GM19328 (cell line): ENCODE measurements around the gene MPEG1.

ENCODE experiments used
- ATAC-seq: cut with Tn5 transposase; IDR thresholded peaks from one replicate; pipeline ENCODE4 v1.9.1; 2021; ENCODE audit warnings: mild to moderate bottlenecking, moderate library complexity; ENCODE audit not compliant: unreplicated experiment

The MPEG1 gene

DNA sequence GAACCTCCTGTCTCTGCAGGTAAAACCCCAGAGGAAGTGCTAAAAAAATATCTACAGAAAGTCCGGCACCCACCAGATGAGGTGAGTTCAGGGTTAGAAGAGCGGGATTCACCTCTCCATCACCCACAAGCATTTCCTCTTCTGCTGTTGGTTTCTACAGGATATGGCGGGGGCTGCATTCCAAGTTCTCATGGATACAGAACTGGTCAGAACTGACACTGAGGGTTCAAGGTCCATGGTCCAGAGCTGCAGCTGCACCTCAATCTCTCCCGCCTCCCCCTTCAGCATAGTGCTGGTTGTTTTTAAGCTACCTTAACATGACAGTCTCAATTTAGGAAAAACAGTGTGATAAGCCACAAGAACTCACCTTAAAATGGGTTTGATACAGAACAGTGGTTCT, 21.6 kb downstream of the MPEG1 start:
- no peak for ATAC-seq

DNA sequence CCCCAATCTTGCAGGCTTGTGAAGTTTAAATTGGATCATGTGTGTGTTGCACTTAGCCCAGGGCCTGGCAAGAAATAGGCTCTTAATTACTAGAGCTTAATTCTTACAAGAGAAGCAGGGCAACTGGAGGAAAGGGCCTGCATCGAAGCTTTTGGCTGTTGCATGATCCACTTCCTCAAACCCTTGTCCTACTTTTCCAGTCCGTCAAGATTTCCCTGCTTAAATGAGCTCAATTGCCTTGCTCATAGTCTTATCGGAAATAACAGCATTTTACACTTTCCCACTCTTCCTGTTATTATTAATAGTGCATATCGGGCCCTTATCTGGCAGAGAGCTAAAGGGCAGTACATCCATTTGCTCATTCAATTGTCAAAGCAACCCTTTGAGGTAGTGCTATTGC, 22.7 kb downstream of the MPEG1 start:
- ATAC-seq, result no peak

DNA sequence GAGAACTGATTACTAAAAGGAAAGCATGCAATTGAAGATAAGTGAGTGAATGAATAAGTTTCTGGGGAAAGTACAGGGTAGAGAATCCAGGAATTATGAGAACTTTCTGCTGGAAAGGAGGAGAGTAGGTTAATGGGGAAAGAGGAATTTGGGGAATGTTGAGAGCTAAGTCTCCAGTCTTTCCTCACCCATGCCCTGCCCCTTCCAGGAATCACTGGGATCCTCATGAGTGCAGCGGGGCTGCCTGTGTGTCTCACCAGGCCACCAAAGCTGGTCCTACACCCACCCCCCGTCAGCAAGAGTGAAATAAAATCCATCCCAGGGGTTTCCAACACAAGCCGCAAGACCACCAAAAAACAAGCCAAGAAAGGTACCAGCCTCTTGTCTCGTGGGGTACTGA, 23.8 kb downstream of the MPEG1 start:
- ATAC-seq, result no peak

DNA sequence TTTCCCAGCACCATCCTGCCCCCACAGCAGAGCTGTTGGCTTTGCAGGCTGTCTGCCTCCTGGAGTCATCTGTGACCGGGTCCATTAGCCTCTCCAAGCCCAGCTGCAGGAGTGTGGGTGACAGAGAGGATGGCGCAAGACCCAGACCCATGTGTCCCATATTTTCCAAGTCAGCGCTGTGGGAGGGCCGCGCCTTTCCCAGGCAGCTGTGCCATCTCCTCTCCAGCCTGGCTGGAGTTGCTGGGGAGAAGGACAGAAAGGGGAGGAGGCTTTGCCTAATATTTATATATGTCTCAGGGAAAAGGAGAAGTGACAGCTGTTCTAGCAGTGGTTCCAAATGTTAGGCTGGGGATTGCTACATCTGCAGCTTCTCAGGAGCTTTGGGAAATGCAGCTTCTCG, 25.1 kb downstream of the MPEG1 start:
- no peak for ATAC-seq

DNA sequence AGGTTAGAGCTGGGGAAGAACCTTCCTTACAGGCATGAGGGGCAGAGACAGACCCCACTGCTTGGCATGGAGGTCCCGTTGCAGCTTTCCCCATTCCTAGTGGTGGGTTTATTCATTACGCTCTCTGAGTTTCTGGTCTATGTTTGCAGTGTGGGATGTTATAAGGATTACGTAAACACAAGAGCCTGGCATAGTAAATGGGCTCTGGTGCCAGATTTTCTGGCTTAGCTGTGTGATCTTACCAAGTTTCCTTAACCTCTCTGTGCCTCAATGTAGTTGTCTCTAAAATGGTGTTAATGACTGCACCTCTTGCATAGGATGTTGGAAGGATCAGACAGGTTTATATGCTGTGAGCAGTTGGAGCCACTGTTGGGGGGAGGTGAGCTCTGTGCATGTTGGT, 25.7 kb downstream of the MPEG1 start:
- no peak for ATAC-seq

DNA sequence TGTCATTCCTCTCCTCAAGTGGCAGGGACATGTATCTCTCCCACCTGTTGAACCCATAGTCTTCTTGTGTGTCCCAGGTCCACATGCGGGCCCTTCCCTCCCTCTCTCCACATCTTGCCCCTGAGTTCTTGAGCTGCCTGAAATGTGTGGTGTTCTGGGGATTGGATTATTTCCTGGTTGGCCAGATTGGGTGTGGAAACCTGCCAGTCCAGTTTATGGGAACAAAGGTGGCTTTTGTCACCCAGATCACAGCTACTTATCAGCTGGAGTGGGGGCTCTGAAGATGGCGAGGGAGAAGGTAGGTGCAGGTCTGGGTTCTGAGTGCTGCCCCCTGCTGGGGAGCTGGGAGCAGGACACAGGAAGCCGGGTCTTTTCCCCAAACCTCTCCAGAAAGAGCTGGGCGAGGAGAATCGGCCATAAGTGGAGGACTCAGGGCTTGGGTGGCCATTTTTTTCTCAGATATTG, 26.6 kb downstream of the MPEG1 start:
- no peak for ATAC-seq

DNA sequence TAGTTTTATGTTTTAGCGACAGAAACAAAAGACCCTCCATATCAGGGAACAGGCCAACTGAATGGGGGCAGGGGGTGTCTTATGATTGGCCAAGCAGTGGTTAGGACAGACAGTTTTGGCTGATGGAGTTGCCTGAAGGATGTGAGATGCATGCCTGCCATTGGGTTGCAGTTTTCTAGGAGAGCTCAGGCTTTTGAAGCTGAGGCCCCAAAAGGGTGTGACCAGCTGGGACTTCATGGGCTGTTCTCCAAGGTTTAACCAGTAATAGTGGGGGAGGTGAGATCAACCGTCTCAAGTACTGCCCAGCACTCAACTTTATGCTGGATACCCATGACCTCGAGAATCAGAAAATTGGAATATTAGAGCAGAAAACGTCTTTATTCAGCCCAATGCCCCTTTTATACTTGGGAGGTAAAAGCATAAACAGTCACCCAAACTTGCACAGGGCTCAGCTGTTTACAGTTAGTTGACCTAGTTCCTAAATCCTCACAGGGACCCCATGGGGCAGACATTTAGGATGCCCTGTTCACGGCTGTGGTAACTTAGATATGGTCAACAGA, 27.3 kb downstream of the MPEG1 start:
- ATAC-seq, result no peak

DNA sequence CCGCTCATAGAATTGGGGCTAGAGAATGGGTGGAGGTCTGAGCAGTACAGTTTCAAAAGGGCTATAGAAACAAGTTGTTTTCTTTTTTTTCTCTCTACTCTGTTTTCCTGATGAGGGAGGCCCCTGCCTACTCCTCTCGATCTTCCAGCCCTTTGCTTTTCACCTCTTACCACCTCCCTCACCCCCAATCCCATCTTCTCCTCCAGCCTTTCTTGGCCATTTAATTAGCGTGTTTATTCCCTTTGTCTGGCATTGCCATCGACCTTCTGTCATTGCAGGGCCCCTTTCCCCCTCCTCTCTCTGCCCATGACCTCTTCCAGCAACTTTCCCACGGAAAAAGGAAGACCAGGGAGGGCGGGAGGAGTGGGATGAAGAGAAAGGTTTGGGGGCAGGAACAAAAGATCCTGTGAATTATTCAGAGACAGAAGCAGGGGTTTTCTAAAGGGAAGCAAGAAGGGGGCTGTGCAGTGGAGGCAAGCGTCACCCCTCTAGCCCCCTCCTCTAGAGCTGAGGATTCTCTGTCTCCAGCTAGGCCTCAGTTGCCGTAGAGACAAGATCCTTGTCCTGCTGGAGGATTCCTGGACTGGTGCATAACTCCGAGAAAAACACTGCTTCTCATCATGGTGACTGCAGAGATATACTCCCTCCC, 27.9 kb downstream of the MPEG1 start:
- no peak for ATAC-seq

DNA sequence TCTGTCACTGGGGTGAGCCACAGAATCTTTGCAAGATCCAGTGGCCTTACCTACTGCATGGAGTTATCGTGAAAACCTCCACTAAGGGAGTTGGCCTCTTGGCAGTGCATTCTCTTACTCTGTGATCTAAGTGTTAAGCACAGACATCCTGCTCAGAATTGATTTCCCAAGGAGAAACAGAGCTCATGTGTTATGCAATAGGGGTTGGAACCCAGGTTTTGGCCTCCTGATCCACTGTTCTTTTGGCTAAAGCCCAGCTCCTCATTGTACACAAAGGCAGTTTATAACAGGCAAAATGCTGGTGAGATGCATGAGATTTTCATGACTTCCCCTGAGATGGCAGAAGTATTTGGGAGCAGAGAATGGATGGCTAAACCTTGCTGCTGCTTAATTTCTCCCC, 29.0 kb downstream of the MPEG1 start:
- no peak for ATAC-seq

DNA sequence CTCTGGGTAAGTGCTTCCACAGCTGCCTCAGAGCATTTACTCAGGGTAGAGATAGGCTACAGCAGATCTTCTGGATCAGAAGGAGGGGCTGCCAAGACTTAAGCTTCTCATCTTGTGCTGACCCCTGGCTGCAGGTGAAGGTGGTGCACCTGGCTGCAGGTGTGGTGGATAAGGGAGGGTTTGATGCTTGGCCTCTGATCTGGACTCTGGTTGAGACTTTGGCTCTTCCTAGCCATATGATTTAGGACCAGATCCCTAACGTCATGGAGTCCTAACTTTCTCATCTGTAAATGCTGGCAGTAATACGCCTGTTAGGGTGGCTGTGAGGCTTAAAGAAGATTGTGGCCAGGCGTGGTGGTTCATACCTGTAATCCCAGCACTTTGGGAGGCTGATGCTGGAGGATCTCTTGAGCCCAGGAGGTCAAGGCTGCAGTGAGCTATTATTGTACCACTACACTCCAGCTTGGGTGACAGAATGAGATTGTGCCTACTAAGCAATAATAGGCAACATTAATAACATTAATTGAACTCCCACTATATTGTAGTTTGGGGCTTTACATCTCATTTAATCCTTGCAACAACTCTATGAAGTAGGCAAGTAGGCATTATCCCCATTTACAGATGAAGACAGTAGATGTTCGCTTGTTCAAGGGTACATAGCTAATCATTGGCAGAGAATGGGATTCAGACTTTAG, 30.1 kb downstream of the MPEG1 start:
- ATAC-seq, result no peak

DNA sequence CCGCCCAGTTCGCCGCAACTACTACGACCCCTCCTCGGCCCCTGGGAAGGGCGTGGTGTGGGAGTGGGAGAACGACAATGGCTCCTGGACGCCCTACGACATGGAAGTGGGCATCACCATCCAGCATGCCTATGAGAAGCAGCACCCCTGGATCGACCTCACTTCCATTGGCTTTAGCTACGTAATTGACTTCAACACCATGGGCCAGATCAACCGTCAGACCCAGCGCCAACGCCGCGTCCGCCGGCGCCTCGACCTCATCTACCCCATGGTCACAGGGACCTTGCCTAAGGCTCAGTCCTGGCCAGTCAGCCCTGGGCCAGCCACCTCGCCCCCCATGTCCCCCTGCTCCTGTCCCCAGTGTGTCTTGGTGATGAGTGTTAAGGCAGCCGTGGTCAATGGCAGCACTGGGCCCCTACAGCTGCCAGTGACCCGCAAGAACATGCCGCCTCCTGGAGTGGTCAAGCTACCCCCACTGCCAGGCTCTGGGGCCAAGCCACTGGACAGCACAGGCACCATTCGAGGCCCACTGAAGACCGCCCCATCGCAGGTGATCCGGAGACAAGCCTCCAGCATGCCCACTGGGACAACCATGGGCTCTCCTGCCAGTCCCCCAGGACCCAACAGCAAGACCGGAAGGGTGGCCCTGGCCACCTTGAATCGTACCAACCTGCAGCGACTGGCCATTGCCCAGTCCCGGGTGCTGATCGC, 30.8 kb downstream of the MPEG1 start:
- ATAC-seq, result no peak

DNA sequence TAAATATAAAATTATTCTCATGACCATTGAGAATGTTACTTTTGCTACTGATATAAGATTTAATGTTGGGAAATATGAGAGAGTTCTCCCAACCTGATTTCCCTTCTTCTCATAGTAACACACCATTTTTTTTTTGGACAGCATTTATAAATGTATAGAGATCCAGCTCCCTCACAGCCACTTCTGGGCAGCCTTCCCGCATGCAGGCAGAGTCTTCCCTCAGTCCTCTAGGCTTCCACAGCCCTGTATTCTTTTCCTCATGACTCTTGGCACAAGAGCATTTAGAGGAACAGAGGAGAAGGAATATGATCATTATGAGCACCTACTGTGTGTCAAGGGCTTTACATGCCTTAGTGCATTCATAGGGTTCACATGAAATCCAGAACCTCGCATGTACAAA, 31.8 kb downstream of the MPEG1 start:
- ATAC-seq, result no peak

DNA sequence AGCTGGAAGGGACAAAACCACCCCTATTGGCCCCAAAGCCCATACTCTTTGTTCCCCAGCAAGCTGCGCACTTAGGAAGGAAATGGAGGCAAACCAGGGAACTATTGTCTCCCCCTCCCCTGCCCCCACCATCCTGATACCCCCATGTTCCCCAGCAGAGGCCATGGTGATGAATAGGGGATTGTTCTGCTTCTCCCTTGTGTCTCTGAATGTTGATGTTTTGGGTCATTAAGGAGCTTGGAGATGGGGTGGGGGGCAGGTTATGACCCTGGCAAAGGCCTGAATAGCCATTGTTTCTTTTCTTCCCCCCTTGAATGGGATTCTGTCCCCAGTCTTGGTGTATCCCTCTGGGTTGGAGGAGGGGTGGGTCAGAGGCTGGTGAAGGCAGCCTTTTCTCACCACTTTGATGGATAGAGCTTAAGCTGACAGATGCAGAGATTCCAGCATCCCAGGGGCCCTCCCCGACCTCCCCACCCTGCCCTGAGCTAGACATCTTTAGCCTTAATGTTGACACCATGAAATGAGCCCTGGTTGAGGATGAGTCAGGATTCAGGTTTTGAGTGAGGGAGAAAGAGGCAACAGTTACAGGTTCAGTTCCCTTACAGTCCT, 32.5 kb downstream of the MPEG1 start:
- no peak for ATAC-seq

DNA sequence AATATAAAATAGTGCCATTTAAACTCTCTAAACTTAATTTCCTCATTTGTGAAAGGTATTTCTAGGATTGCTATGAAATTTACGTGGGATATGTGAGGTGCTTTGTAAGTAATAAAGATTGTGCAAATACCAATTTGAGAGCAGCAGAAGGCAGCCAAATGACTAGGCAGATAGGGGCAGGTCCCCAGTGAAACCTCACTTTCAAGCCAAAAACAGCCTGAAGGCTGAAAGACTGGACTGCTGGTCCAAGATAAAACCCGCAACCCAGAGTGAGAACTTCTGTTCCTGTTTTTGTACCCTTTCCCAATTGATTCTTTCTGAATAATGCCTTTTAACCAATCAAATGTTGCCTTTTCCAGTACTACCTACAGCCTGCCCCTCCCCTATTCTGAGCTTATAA, 33.6 kb downstream of the MPEG1 start:
- no peak for ATAC-seq

DNA sequence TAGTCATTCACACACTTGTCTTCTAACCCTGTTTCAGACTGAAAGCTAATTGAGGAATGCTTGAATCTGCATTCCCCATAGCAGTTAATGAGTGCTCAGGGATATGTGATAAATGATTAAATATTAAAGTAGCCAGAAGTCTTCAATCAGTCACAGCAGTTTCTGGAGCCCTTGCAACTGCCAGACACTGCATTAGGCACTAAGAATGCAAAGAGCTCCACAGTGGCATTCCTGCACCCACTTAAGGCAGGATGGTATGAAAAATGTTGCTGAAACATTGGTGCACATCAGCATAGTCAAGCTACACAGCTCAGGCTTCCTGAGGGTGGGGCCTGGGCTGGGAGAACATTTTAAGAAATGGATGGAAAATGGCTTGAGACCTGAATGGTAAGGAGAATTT, 34.3 kb downstream of the MPEG1 start:
- no peak for ATAC-seq

DNA sequence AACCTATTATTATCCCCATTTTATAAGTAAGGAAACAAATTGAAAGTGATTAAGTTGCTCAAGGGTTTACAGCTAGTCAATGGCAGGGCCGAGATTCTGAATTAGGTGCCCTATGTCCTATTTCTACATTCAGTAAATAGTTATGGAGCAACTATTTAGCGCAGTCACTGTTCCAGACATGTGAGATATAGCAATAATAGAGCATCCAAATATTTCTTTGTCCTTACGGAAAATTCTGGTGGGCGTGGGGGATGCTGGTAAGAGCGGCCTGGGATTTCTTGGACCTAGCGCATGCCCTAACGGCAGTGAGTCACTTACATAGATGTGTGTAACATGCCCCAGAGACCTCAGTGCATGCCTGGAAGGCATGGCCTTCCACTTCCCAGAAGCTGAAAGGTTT, 36.4 kb downstream of the MPEG1 start:
- no peak for ATAC-seq

DNA sequence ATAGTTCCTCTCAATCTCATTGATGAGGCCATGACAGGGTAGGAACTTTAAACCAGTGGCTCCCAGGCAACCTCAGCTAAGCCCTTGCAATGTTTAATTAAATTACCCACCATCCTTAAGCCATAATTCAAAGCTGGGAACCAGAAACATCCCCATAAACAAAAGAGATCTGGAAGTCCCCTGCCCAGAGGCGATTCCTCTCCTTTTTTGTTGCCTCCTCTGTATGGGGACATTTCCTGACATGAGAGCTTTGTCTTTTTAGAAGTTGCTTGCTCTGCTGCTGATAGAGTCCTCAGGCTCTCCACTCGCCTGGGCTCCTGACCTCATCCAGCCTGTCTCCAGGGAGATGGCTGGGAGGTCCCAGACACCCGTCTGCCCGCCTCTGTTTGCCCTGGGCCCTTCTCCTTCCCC, 37.6 kb downstream of the MPEG1 start:
- ATAC-seq, result no peak

DNA sequence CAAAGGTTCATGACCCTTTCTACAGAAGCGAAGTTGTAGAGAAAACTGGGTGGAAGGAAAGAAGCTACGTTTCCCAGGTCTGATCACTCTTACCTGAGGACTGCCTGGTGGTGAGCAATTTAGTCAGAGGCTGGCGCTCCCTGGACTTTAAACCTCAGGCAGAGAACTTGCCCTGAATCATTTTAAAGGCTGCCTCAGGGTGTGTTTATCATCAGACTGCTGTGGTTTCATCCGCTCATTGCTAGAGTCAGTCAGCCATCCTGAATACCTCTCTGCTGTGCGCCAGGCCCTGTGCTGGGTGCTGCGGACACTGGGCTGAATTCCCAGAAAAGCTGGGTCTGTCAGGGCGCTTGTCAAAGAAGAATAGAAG, 38.1 kb downstream of the MPEG1 start:
- ATAC-seq, result no peak

DNA sequence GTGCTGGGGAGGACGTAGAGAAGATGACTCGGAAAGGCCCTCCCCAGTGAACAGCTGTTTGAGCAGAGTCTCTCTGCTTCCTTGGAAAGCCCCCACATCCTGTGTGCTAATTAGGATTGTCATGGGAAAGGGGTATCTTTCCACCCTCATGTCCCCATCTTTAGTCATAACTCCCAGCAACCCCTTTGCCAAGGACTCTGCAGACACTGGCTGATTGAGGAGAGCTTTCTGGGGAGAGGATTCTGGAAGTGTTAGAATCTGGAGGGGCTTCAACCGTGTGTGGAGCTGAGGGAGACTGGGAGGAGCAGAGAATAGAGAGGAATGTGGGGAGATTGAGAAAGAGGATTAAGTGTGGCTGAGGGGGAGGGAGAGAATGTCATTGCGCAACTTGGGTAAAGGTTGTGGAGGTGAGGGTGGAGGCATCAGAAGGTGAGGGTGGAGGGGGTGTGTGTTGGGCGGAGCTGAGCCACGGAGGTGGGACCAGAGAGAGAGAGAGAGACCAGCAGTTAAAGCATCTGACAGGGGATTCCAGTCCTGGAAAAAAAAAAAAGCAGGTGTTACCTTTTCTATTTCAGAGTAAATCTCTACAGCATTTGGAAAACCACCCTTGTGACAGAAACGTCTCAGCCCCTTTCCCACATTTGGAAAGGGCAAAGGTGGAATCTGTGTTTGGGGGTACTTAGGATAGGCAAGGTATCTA, 38.6 kb downstream of the MPEG1 start:
- no peak for ATAC-seq

DNA sequence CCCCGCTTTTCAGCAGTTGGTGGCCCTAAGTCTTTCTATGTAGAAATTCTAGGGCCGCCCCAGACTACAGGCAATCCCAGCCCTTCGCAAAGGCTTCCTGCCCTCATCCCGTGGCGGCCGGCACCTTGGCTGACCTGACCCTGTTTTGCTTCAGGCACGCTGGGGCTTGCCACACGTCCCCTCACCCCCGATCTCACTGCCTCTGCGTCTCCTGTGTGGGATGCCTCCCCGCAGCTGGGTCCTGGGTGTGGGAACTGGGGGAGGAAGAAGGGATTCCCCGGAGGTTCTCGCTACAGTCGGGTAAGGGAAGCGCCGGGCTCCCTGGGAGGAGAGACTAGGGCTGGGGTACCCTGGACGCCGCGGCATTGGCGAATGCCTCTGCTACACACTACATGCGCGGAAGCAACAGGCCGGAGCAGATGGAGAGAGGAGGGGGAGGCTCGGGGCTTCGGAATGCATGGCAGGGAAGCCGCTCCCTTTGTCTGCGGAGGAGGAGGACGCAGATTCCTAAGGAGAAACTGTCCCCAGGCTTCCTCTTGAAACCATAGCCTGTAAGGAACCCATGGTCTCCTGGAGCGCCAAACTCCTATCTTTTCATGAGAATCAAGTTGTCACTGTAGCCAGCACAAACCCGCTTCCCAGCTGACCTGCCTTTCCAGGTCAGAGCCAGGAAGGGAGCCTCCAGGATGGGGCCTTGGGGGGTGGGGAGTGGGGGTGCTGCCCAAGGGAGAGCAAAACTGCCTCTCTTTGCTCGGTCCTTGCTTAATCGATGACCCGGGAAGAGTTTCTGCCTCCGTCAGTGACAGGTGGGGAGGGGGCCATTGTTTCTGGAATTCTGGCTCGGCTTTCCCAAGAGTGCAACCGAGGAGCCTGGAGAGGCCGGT, 39.4 kb downstream of the MPEG1 start:
- ATAC-seq, result no peak
